ENCODE data around the gene CPSF3. TPM values are rescaled to one million over a fixed set of nuclear protein-coding genes. Genes with fewer than 3 reads are reported as not detected.
"Not testable (repeated sequence)": the region's sequence is repeated elsewhere in the genome, so short reads cannot be mapped to it uniquely, and the experiment has no call there.

Gene CPSF3
- total and polyA plus RNA-seq, 12 donors, result 12.8 to 19.8 (median 16.1) TPM

DNA sequence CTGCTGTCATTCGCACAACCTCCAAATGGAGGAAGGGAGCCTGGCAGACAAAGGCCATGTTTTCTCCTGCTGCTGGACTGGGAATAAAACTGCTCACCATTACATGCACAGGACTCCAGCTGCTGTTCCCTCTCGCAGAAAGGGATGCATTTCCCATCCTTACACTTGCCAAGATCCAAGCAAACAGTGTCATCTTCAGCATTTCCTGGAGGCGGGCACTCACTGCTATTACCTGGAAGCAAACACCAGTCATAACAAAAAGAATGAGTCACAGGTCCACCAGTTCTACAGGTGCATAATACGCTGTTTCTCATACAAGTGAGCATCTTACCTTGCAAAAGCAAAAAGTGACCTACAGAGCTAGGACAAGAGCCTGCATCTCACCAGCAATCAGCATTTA lies 73.6 kb downstream of the CPSF3 start:
- TF ChIP-seq, protein P1, sequence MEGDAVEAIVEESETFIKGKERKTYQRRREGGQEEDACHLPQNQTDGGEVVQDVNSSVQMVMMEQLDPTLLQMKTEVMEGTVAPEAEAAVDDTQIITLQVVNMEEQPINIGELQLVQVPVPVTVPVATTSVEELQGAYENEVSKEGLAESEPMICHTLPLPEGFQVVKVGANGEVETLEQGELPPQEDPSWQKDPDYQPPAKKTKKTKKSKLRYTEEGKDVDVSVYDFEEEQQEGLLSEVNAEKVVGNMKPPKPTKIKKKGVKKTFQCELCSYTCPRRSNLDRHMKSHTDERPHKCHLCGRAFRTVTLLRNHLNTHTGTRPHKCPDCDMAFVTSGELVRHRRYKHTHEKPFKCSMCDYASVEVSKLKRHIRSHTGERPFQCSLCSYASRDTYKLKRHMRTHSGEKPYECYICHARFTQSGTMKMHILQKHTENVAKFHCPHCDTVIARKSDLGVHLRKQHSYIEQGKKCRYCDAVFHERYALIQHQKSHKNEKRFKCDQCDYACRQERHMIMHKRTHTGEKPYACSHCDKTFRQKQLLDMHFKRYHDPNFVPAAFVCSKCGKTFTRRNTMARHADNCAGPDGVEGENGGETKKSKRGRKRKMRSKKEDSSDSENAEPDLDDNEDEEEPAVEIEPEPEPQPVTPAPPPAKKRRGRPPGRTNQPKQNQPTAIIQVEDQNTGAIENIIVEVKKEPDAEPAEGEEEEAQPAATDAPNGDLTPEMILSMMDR (IDR thresholded peaks at IDR 0.05), result no peak
- ATAC-seq (no peak), DNase-seq (no peak)
- Histone ChIP-seq H3K9me3 (no peaks in the 10 kb centered on the region), H3K27ac (no peak overlapping the region), H3K4me1 (peaks cover 0 to 12% (median 5%) of the 10 kb centered on the region in 9 donors), H3K27me3 (no peaks in the 10 kb centered on the region), H3K4me3 (no peak overlapping the region), H3K36me3 (peaks cover 0 to 100% (median 40%) of the 10 kb centered on the region in 9 donors)
- 91 to 93% methylated on average over 4 of the region's 4 CpGs for WGBS, 2 donors
- intact Hi-C loops (cut with DNase I), result no loop called here

DNA sequence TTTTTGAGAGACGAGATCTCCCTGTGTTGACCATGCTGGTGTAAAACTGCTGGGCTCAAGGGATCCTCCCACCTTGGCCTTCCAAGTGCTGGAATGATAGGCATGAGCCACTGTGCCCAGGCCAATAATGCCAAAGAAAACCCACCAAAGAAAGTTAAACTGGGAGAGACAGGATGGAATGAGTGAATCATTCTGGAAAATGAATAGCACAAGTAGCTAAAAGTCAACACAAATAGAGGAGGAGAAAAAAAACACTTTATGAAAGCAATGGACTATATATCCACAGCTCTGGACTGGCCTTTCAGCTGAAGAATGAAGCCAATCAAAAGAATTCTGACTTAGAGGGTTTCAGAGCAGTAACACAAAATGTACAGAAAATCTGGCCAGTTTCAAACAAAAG lies 74.8 kb downstream of the CPSF3 start:
- TF ChIP-seq, protein P1 (IDR thresholded peaks at IDR 0.05), result no peak
- WGBS, 2 donors, result 50 to 83% methylated on average over 1 of the region's 1 CpG
- intact Hi-C loops (cut with DNase I), result no loop called here
- ATAC-seq (no peak), DNase-seq (no peak)
- Histone ChIP-seq H3K27me3 (no peaks in the 10 kb centered on the region), H3K4me1 (peaks cover 0 to 12% (median 5%) of the 10 kb centered on the region in 9 donors), H3K36me3 (peaks cover 0 to 100% (median 41%) of the 10 kb centered on the region in 9 donors), H3K4me3 (no peak overlapping the region), H3K9me3 (no peaks in the 10 kb centered on the region), H3K27ac (no peak overlapping the region)

DNA sequence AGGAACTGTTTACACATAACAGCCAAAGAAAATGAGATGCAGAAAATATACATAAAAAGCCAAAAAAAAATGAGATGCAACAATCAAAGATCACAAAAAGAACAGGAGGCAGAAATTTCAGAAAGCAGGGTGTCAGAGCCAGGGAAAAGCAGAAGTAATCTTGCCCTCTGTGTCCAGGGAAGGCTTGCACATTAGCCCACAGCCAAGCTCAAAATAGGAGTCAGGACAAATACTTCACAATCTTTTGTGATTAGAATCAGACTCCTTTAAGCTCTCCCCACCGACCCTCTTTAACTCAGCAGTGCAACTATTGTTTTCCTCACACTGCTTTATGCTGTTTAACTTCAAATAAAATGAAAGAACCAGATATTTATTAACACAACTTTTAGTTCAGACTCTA lies 85.5 kb downstream of the CPSF3 start:
- ATAC-seq (peak in 2 of 8 donors; percentile 45 to 64), DNase-seq (no peak)
- peaks cover 0 to 98% (median 17%) of the 10 kb centered on the region in 9 donors for H3K36me3 ChIP-seq

DNA sequence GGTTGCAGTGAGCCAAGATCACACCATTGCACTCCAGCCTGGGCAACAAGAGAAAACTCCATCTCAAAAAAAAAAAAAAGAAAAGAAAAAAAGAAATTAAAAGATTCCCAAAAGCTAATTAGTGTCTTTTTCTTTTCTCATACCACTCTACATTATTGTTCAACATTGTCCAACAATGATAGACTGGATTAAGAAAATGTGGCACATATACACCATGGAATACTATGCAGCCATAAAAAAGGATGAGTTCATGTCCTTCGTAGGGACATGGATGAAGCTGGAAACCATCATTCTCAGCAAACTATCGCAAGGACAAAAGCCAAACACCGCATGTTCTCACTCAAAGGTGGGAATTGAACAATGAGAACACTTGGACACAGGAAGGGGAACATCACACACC lies 90.5 kb downstream of the CPSF3 start:
- H3K4me1 ChIP-seq; H3K27me3 ChIP-seq; DNase-seq; intact Hi-C loops (cut with DNase I); H3K27ac ChIP-seq; H3K4me3 ChIP-seq; ATAC-seq; H3K9me3 ChIP-seq: not testable (repeated sequence)
- H3K36me3 ChIP-seq, result peaks cover 0 to 93% (median 35%) of the 10 kb centered on the region in 9 donors
- 97 to 100% methylated on average over 3 of the region's 3 CpGs for WGBS, 2 donors

More for the DNA sequence above, 85.5 kb downstream of the CPSF3 start:
- Histone ChIP-seq H3K4me3 (no peak overlapping the region), H3K4me1 (peaks cover 0 to 19% (median 8%) of the 10 kb centered on the region in 9 donors), H3K27me3 (no peaks in the 10 kb centered on the region), H3K27ac (peak overlapping the region in 3 of 10 donors; percentile 16 to 63 (median 52)), H3K9me3 (no peaks in the 10 kb centered on the region)
- intact Hi-C loops (cut with DNase I), result no loop called here
- TF ChIP-seq, protein P1 (IDR thresholded peaks at IDR 0.05), result no peak
- whole genome bisulfite sequencing, 2 donors, result 7 to 13% methylated on average over 1 of the region's 1 CpG

DNA sequence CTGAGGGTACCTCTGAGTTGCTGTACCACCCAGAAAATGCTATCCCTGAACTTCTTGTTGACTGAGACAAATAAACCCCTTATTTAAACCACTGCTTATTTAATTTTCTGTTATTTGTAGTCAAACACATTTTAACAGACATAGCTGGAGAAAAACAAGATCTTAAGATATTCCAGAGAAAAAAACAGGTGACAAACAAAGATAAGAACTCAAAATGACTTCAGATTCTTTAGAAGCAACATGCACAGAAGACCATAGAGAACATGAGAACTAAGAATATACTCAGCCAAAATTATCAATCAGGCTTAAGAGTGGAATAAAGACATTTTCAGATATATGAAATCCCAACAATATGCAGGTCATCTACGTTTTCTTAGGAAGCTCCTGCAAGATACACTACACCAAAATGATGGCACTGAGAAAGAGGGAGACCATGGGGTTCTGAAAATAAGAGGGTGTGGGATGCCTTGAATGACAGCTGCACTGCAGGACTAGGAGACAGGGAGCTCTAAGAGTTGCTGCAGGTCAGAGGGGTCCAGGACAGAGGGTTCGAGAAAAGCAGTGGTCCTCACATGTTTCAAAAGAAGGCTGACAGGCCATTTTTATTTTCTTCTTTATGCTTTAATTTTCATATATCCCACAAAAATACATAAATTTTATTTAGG lies 93.8 kb downstream of the CPSF3 start:
- TF ChIP-seq, protein P1 (IDR thresholded peaks at IDR 0.05), result no peak
- Histone ChIP-seq H3K27me3 (no peaks in the 10 kb centered on the region), H3K27ac (no peak overlapping the region), H3K4me3 (no peak overlapping the region), H3K9me3 (no peaks in the 10 kb centered on the region), H3K4me1 (no peaks in the 10 kb centered on the region), H3K36me3 (peaks cover 0 to 95% (median 51%) of the 10 kb centered on the region in 9 donors)
- DNase-seq (no peak), ATAC-seq (no peak)
- intact Hi-C loops (cut with DNase I), result no loop called here
- whole genome bisulfite sequencing, 2 donors, result 59 to 95% methylated on average over 2 of the region's 2 CpGs
